GM12892 (cell line): Measurements from ENCODE around the gene CDH20.

Experiments used
- DNase-seq: peaks from one replicate; pipeline ENCODE4 v3.0.0; 2011; ENCODE audit not compliant: insufficient read length
- FAIRE-seq: peaks from 2 replicates; lab custom pipeline; 2011; peaks lifted over from hg19 to GRCh38; lab: Jason Lieb, UNC
- POLR2A ChIP-seq: IDR thresholded peaks from 2 replicates; pipeline ENCODE4 v1.6.1; 2011; ENCODE audit warnings: low read depth, low read length, control low read depth
- POLR2AphosphoS5 ChIP-seq: IDR thresholded peaks from 2 replicates; pipeline ENCODE4 v1.6.1; 2011; ENCODE audit warnings: low read depth, low read length, control low read depth
- TAF1 ChIP-seq: IDR thresholded peaks from 2 replicates; pipeline ENCODE4 v1.6.1; 2011; ENCODE audit warnings: low read depth, mild to moderate bottlenecking, control low read depth, low read length, borderline replicate concordance

The CDH20 gene

DNA sequence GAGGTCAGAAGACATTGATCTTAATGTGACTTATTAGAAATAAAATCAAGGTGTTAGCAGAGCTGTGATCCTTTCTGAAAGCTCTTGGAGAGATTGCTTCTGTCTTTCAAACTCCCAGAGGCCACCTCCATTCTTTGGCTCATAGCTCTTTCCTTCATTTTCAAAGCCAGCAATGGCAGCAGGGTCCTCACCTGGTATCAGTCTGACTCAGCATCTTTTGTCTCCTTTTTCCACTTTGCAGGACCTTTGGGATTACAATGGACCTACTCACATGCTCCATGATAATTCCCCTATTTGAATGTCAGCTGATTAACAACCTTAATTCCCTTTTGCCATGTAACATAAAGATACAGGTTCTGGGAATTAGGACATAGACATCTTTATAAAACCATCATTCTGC lies 6.8 kb upstream of the CDH20 start:
- FAIRE-seq = no peak
- TF ChIP-seq TAF1 (no peak), POLR2A (no peak), POLR2AphosphoS5 (no peak)
- DNase-seq = no peak

DNA sequence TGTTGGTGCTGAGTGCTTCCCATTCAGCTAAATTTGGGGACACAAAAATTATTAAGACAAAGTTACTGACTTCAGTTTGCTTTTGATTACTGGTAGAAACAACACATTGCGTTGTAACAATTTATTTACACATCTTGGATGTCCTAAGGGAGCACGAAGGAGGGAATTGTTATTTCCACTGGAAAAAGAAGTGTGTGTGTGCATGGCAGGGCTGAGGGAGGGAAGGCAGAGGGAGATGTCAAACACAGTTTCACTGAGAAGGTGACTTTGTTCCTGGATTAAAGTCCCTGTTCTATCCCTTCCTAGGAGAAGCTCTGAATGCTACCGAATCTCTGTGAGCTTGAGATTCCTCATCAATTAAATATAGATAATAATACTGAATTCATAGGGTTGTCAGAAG lies 3.8 kb upstream of the CDH20 start:
- DNase-seq (no peak), FAIRE-seq (no peak)
- TF ChIP-seq POLR2A = no peak
- TF ChIP-seq POLR2AphosphoS5 = no peak
- no peak for TF ChIP-seq TAF1

DNA sequence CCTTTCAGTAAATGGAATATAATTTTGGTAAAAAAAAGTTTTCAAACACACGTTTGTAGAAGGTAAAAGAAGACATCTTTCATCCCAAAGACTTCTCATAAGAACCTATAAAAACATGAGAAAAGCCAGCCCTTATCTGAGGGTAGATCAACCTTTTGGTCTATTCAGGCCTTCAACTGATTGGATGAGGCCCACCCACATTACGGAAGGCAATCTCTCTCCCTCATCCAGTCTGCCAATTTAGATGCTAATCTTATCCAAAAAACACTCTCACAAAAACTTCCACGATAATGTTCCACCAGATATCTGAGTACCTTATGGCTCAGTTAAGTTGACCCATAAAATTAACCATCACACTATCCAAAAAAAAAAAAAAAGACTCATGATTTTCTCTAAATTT lies 2.2 kb upstream of the CDH20 start:
- no peak for TF ChIP-seq TAF1
- no peak for TF ChIP-seq POLR2AphosphoS5
- no peak for TF ChIP-seq POLR2A
- no peak for DNase-seq
- FAIRE-seq = no peak

DNA sequence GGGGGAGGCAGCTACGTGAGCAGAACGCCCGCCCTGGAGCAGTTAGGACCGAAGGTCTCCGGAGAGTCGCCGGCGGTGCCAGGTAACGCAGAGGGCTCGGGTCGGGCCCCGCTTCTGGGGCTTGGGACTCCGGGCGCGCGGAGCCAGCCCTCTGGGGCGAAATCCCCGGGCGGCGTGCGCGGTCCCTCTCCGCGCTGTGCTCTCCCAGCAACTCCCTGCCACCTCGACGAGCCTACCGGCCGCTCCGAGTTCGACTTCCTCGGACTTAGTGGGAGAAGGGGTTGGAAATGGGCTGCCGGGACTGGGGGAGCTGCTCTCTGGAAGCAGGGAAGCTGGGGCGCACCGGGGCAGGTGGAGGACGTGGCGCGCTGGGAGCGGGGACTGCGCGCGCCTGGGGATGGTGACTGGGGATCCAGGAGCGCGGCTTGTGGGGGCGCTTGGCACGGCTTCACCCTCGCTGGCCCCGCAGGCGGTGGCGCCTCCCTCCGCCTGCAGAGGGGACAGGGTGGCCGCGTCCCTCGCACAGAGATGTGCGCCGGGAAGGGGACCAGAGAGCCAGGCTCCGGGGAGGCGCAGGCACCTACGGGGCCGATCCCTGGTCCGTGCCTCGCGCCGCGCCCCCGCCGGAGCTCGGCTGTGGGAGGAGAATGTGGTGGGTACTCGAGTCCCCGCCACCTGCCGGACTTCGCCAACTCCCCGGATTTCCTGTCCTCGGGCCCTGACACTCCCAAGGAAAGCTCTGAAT lies 688 bp downstream of the CDH20 start:
- DNase-seq (no peak), FAIRE-seq (no peak)
- TF ChIP-seq POLR2AphosphoS5 (no peak), POLR2A (no peak), TAF1 (no peak)

DNA sequence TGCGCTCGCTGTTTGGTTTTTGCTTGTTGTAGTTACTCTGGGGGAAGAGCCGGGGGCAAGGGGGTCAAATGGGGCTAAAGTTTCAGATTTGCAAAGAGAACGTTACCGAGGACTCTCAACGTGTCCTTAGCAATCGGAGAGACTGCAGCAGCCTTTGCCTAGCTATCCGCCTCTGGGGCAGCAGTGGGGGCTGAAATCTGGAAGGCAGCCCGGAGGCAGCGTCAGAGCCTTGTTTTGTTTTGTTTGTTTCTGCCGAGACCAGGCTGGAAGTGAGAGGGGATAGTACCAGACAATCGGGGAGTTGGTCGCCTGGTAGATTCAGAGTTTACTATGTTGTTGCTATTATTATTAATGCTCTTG lies 1.2 kb downstream of the CDH20 start:
- FAIRE-seq = no peak
- no peak for TF ChIP-seq TAF1
- no peak for TF ChIP-seq POLR2A
- TF ChIP-seq POLR2AphosphoS5 = no peak
- DNase-seq = no peak

DNA sequence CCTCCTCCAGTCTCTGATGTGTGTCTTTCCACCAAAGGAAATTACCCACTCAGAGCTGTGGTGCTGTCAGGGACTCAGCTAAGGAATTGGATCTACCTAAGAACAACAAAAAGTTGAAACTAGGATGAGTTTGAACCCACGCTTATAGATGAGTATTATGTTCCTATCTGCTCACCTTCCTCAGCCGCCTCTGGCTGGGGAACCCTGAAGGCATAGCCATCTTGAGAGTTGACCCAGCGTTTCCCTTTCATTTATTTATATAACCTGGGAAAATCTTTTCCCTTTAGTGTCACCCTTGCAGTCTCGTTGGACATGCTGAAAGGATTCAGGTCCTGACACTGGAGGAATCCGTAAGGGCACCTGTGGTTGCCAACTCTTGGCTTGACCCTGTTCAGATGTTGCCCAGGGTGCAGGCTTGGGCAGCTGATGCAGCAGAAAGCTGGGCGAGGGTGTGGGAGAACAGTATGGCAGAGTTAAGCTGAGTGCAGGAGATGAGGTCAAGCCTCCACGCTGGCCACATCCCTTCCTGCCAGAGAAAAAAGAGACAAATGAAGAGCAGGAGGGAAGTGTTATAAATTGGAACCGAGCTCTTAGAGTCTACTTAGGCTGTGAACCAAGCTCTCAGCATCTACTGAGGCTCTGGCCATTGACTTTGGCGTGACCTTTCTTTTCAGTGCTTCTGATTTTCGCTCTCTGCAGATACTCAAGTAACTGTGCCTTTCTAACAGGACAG lies 1.9 kb downstream of the CDH20 start:
- TF ChIP-seq TAF1 (no peak), POLR2AphosphoS5 (no peak), POLR2A (no peak)
- FAIRE-seq (no peak), DNase-seq (no peak)

DNA sequence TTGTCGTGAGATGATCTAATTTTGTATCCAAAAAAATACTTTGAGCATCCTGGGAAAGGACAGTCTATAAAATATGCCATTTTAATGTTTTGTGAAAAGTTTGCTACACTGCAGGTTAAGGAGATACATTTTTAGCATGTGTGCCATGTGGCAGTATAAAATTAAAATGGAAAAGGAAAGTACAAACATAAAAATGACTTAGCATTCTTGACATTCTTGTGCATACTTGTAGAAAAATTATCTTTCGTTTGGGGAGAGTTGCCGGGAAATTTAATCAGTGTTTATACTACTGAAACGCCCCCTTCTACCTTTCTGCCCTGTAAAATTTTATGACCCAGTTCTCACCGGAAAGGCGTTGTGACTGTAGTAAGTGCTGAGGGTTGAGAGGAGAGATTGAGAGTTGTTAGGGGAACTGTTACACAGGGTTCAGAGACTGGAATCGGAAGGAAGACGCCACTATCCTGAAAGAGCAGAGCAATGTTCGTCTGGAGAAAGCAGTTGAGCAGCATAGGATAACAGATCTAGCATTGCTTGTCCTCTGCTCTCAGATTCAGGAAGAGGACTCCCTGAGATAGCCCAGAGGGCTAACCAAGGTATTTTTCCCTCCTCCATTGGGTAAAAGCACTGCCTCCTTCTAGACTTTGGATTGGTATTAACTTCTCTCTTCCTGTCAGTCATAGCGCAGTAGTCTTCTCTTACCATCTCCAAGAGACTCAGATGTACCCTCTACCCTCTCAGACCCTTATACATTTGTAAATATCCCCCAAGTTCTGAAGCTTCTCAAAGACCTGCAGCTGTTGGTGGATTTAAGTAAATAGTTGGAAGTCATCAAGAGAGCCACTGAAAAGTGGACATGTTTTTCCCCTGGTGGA lies 2.7 kb downstream of the CDH20 start:
- no peak for TF ChIP-seq POLR2A
- TF ChIP-seq POLR2AphosphoS5 = no peak
- no peak for TF ChIP-seq TAF1
- FAIRE-seq (no peak), DNase-seq (no peak)

DNA sequence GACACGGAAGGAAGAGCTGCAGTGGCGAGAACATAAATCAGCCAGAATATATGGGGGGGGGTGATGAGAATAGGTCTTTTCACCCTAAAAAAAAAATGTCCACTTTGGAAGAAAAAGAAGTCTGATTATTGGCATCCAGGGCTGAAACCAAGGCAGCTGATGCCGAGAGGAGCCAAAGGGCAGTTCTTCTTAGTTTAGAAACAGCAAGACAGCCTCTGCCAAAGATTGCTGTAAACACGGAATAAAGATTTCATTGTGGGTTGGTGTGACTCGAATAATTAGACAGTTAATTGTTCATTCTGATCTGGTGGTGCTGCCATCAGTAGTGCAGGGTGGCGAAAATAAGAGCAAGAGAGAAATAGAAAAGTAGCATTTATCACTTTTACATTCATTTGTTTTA lies 3.5 kb downstream of the CDH20 start:
- DNase-seq = no peak
- TF ChIP-seq TAF1 (no peak), POLR2A (no peak), POLR2AphosphoS5 (no peak)
- no peak for FAIRE-seq

DNA sequence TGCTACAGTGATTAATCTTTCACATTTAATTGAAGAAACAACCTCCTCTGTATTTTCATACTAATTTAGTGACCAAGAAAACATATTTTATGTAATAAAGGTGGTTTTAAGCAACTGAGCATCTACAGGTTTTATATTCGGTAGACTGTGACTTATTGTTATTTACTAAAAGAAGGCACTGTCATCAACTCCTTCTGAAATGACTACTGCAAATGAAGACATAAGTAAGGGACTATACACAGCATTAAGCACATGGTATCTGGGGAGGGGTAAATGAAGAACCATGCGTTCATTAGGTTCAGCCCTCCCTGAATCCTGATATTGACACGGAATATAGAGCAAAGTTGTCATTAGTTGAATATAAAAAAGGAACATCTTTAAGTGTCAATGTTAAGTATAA lies 4.3 kb downstream of the CDH20 start:
- no peak for DNase-seq
- no peak for TF ChIP-seq POLR2AphosphoS5
- TF ChIP-seq POLR2A = no peak
- TF ChIP-seq TAF1 = no peak
- FAIRE-seq = no peak

DNA sequence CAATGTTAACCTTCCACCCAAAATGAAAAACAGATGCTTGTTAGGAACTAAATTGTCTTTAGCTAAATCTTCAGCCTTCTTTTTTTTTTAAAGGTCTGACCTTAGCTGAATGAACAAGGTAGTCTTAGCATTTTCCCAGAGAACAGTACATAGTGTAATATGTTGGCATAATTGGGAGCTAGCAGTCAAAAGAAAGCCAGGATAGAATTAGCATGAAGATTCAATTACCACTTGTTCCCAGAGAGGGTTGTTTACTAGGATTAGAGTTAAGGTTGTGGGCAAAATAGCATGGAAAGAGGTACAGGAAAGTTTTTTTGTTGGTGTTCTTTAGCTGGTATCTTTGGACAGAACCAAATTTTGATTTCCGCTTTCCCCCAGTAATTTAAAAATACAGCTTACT lies 6.9 kb downstream of the CDH20 start:
- no peak for TF ChIP-seq TAF1
- no peak for TF ChIP-seq POLR2A
- no peak for TF ChIP-seq POLR2AphosphoS5
- no peak for DNase-seq
- FAIRE-seq = no peak

DNA sequence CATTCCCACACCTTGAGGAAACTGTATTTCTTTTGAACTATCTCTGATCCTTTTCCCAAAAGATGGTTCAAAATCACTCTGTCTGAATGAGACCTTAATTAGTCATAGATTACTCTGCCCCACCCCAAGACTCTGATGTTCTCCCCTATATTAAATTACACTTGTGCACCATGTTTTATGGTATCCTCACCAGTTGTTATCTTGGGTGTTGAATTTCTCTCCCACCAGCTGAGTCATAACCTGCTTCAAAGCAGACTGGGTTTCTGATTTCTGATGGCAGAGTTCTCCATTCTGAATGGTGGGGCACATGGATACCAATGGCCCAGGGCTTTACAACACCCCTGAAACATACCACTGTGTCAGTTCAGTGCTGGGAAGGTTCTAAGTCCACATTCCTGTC lies 15.0 kb downstream of the CDH20 start:
- FAIRE-seq = no peak
- no peak for TF ChIP-seq POLR2A
- TF ChIP-seq POLR2AphosphoS5 = no peak
- TF ChIP-seq TAF1 = no peak
- DNase-seq = no peak

DNA sequence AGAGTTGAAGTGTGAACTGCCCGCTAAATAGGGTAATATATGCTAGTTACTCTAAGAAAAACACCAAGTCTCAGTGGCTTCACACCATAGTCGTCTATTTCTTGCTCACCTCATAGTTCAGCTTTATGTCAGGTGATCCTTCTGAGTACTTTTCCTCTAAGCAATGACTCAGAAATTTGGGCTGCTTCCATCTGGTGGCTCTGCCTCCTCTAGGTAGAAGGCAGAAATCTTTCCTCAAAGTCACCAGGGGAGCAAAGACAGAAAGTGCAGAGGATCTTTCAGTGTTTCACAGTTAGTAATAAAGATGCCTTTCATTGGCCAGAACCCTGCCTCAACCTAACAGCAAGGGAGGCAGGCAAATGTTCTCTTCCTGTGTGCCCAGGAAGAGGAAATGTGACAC lies 17.3 kb downstream of the CDH20 start:
- DNase-seq = no peak
- no peak for FAIRE-seq
- TF ChIP-seq POLR2AphosphoS5 = no peak
- TF ChIP-seq TAF1 = no peak
- TF ChIP-seq POLR2A = no peak
